KBM-7 (cell line): Measurements from ENCODE around the gene EEF1G.
"Not testable (repeated sequence)": the region's sequence is repeated elsewhere in the genome, so short reads cannot be mapped to it uniquely, and the experiment has no call there.

Source experiments
- DNase-seq: peaks from one replicate; pipeline ENCODE4 v3.0.0-alpha.2; 2015
- in situ Hi-C: fragments of 300-500 bp; cut with MboI; formaldehyde crosslinking; loops from 2 replicates; pipeline ENCODE4 v1.14.3; 2020; ENCODE audit warnings: low sequenced_read_pairs, low pct_unique_long_range_greater_than_20kb, mixed read lengths

The EEF1G gene

DNA sequence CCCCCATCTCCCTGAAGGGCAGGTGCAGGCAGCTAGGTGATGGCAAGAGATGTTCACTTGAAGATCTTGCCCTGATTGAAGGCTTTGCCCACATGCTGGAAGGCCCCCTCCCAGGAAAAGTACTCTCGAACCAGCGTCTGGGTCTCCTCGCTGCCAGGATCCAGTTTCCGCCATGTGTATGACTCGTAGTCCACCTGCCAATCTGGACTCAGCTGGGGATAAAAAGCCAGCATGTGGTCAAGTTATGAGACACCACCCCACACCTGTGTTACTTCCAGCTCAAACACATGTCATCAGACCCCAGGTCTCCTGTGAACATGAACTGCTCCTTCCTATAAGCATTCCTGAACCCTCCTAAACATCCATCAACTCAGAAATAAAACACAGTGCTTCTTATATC is 14.1 kb downstream of the EEF1G start:
- DNase-seq, in situ Hi-C loops: not testable (repeated sequence)

DNA sequence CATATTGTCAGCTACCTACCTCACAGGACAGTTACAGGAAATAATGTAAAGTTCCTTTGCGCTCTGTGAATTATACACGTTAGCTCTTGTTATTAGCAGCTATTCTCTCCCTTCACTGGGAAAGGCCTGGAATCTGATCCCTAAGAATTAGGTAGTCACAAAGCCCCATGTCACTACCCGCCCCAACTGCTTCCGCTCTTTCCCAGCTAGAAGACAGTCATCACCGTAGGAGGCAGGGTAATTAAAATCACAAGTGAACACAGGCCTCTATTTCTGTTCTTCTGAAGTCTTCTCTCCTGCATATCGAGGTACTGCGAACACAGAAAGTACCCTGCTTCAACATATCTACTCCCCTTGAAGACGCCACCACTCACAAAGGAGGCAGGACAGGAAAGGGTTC is 14.5 kb downstream of the EEF1G start:
- in situ Hi-C loops: no loop called here
- DNase-seq: no peak

- in situ Hi-C loops: no loop called here
- DNase-seq: no peak
Measured at GRCh38 chr11:62558669-62559068, 15.0 kb downstream of the EEF1G start.

DNA sequence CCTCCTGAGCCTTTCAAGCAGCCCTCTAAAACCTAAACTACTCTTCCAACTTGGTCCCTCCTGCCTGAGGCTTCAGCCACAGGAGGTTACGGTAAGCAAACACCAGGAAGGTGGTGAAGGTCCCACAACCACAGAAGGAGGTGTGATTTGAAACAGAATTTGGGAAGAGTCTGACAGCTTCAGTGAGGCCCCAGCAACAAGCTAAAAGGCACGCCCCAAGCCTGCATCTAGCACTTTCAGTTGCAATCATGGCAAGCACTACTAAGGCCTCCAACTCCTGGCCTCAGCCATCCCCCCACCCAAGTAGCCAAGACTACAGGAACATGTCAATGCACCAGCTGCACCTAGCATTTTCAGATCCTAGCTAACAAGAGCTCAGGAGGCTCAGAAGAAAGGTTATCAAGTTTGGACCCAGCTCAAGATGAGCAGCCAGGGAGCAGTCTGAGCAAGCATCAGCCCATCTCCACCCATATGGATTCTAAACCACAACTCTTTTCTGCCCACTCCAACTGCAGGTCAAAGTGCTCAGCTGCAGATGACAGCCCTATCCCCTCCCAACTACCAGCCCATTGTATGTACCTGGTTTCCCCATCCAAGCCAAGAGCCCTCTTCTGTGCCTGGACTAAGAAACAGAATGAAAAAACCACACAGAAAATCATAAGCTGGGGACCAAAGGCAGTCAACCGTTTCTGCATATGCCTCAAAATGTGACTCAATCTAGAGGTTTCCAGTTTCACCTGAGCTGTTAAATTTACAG is 16.6 kb downstream of the EEF1G start:
- in situ Hi-C loops: no loop called here
- DNase-seq: no peak

DNA sequence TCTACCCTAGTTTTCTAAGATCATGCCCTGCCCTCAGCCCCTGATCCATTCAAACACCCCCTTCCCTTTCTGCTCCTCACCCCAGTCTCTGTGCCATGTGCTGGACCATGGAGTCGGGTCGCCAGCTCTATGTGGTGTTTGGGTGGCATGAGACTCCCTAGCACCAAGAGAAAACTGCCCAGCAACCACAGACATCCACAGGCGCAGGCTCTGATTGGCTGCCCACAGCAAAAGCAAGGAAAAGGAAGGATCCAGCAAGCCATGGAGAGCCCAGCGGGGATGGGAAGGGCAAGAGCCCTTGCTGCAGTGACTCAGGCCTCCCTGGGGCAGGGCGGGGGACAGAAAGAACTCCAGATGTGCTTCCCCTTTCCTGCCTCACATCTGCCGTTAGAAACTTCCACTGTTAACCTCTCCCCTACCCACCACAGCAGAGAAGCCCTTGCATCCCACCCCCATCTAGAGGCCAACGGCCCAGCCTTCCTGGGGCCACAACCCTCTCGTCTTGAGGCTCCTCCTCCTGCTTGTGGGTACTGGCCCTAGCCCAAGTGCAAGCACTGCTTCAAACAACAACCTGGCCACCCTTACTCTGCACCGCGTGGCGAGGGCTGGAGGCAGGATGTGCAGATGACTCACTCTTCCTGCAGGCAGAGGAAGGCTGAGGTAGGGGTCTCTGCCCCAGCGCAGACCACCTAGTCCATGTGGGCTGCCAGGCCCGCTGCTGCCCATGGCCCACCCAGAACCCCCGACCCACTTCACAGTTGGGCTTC is 17.4 kb downstream of the EEF1G start:
- in situ Hi-C loops: no loop called here
- peak; percentile 99 for DNase-seq

GRCh38 chr11:62555464-62556107 is 18.1 kb downstream of the EEF1G start:
- DNase-seq: peak; percentile 96

DNA sequence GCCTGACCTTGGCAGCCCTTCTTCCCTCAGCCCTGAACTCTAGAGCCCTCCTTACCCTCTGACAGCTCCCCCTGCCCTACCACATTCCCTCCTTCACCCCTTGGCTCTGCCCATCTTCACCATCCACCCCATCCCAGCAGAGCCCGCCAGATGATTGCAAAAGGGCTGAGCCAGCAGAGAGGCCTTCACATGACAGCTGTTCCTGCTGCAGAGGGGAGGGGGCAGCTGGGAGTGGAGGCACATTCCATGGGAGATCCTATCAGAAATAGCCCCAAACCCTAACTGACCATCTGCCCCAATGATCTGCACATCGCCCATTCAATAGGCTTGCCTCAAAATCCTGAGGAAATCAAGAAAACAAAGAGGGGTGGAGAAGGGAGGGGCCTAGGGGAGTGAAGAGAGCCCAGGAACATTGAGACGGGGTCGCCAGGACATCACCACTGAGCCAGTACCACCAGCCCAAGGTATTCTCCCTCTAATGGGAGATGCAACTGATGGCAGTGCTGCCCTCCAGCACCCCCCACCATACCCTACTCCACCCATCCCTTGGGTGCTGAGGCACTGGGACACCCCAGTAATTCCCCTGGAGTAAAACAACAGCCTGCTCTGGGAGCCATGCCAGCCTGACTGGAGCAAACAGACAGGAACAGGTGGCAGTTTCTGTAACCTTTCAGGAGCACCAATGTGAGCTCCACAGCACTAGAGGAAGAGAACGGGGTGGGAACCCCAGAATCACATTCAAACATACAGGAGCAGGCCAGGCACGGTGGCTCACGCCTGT is 19.1 kb downstream of the EEF1G start:
- DNase-seq: no peak
- in situ Hi-C loops: no loop called here

More at GRCh38 chr11:62555464-62556107, 18.1 kb downstream of the EEF1G start:
- in situ Hi-C loops: no loop called here

- in situ Hi-C loops: no loop called here
Measured at GRCh38 chr11:62553839-62554361, 19.8 kb downstream of the EEF1G start.

DNA sequence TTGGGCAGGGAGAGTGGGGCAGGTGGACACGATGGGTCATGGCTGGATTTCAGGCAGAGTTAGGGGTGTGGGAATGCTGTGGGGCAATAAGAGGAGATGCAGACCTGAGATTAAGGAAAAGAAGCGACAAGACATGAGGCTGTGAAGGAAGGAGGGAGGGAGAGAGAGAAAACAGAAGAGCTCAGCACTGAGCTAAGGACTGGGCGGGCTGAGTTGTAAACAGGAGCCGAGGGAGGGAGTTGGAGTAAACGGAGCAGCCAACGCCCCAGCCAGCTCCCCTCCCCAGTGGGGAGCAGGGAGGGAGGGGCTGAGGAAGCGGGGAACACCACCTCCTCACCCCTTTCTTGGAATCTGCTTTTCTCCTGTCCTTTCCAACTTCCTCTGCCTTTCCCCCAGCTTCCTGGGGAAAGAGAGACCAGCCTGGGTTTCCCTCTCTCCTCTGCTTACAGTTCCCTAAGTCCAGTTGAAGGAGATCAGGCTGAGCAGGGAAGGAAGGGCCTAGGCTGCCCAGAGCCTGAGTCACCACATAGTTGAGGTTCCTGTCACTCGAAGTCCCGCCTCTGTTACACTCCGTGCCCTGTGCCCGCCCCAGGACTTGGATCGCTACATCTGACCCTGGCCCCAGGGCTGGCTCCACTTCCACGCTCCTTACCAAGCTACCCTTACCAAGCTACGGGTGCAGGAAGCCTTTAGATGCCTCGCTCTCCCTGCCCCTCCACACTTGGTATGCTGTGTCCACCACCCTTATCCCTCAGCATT is 20.4 kb downstream of the EEF1G start:
- peak; percentile 90 for DNase-seq
- in situ Hi-C loops: no loop called here

More at GRCh38 chr11:62553839-62554361, 19.8 kb downstream of the EEF1G start:
- no peak for DNase-seq

DNA sequence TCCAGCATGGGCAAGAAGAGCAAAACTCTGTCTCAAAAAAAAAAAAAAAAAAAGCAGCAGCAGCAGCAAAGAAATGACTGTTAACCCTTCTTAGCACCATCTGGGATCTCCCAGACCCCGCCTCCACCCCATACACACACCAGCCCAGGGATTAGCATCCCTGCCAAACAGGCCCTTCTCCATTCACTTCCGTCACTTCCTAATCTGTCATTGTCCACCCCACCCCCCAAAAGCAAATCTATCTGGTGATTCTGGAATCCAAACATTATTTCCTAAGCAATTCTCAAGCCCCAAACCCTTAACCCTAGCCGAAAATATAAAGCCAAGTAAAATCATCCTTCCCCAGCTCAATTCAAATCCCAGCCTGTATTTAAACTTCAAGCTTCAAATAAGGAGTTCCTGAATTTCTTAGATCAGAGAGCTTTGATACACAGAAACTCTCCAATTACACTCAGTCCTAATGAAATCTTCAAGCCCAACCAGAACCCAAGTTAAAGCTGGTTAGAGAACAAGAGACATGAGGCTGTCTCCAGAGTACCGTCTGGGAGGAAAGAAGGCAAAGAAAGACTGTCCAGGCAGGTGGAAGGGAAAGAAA is 21.1 kb downstream of the EEF1G start:
- in situ Hi-C loops: no loop called here
- DNase-seq: no peak

DNA sequence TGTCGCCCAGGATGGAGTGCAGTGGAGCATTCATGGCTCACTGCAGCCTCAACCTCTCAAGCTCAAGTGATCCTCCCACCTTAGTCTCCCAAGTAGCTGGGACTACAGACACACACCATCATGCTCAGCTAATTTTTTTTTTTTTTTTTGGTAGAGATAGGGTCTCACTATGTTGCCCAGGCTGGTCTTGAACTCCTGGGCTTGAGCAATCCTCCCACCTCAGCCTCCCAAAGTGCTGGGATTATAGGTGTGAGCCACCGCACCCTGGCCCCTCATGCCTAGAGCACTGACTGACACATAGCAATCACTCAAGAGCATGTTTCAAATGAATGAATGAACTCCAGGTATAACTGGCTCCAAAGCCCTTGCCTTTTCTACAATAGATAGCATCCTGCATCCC is 23.2 kb downstream of the EEF1G start:
- in situ Hi-C loops, DNase-seq: not testable (repeated sequence)

GRCh38 chr11:62548545-62549335 is 25.0 kb downstream of the EEF1G start:
- DNase-seq: no peak
- in situ Hi-C loops: no loop called here

GRCh38 chr11:62547691-62548281 is 25.9 kb downstream of the EEF1G start:
- in situ Hi-C loops: no loop called here

GRCh38 chr11:62546929-62547625 is 26.6 kb downstream of the EEF1G start:
- DNase-seq: no peak
- in situ Hi-C loops: no loop called here

More at GRCh38 chr11:62547691-62548281, 25.9 kb downstream of the EEF1G start:
- no peak for DNase-seq

DNA sequence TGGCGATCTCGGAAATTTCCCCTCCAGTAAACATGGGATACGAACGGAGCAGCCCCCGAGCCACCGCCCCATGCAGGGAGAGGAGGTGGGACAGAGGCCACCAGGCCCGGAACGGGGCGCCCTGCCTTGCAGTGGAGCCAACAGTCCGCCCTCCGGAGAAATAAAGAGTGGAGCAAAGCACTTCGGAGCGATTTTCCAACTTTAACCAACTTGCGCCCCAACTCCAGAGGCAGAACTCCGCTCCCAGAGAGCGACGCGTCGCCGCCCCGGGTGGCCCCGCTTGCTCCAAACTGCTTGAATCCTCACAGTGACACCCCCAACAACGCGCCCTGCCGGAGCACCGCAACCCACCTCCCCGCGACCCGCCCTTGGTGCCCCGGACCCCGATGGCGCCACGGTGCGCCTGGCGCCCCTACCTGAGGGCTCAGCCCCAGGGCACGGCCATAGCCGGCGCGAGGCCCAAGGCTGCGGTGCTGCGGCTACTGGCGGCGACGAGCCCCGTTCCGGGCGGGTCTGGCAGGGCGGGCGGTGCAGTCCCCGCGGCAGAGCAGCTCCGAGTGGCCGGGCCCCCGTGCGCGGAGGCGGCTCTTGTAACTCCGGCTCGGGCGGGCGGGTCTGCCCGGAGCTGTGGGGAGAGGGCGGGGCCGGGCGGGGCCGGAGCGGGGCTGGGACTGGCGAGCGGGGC is 27.3 kb downstream of the EEF1G start, which contains the start of gene AHNAK:
TSS of gene AHNAK (minus strand) at position 563 of the 685 bp plus-strand sequence. CDS start 10,708 bp downstream, outside the sequence.
- in situ Hi-C loops: no loop called here
- peak; percentile 63 for DNase-seq
